NCI-H1105 treated with DMSO at 0.1 percent for 48 hours (cell line): ENCODE data around the gene C16orf78.

Experiments used
- DNase-seq: peaks from one replicate; lab custom pipeline; 2025; lab: John Stamatoyannopoulos, UW

The C16orf78 gene

GRCh38 chr16:49373504-49373903 lies at the start of gene C16orf78:
TSS of gene C16orf78 (plus strand) at chr16:49373804. CDS start at chr16:49373940, 136 bp downstream.
- no peak for DNase-seq

- DNase-seq = no peak
These were observed 48.9 kb upstream of the C16orf78 start for GRCh38 chr16:49324703-49325102.

- no peak for DNase-seq
These were observed 46.1 kb upstream of the C16orf78 start for GRCh38 chr16:49327466-49327865.

- no peak for DNase-seq
These were observed 45.3 kb upstream of the C16orf78 start for GRCh38 chr16:49328325-49328724.

GRCh38 chr16:49330562-49331201 lies 42.9 kb upstream of the C16orf78 start:
- DNase-seq = no peak

- no peak for DNase-seq
These were observed 40.9 kb upstream of the C16orf78 start for GRCh38 chr16:49332589-49333258.

- no peak for DNase-seq
These were observed 40.4 kb upstream of the C16orf78 start for GRCh38 chr16:49333259-49333597.

- DNase-seq = no peak
These were observed 37.8 kb upstream of the C16orf78 start for GRCh38 chr16:49335828-49336227.

GRCh38 chr16:49336581-49336980 lies 37.0 kb upstream of the C16orf78 start:
- no peak for DNase-seq

GRCh38 chr16:49337814-49338350 lies 35.7 kb upstream of the C16orf78 start:
- DNase-seq = peak; percentile 33

GRCh38 chr16:49338611-49339265 lies 34.9 kb upstream of the C16orf78 start:
- no peak for DNase-seq

GRCh38 chr16:49340466-49340865 lies 33.1 kb upstream of the C16orf78 start:
- no peak for DNase-seq

- no peak for DNase-seq
These were observed 31.9 kb upstream of the C16orf78 start for GRCh38 chr16:49341706-49342105.

- no peak for DNase-seq
These were observed 31.0 kb upstream of the C16orf78 start for GRCh38 chr16:49342336-49343265.

GRCh38 chr16:49343291-49343690 lies 30.3 kb upstream of the C16orf78 start:
- no peak for DNase-seq

GRCh38 chr16:49344401-49344800 lies 29.2 kb upstream of the C16orf78 start:
- DNase-seq = no peak

GRCh38 chr16:49345829-49346228 lies 27.8 kb upstream of the C16orf78 start:
- DNase-seq = no peak

- no peak for DNase-seq
These were observed 27.1 kb upstream of the C16orf78 start for GRCh38 chr16:49346459-49346858.

- no peak for DNase-seq
These were observed 26.1 kb upstream of the C16orf78 start for GRCh38 chr16:49347476-49347875.

- no peak for DNase-seq
These were observed 25.0 kb upstream of the C16orf78 start for GRCh38 chr16:49348408-49349176.
